OCI-LY7 (cell line): ENCODE data around the gene CHL1.

Experiments
- EZH2phosphoT487 ChIP-seq: fragments of 200-600 bp; sonication (generic); IDR thresholded peaks from 2 replicates; pipeline ENCODE4 v1.6.1; 2018; ENCODE audit warnings: low read depth, borderline replicate concordance, mild to moderate bottlenecking, mixed run types, antibody characterized with exemption, low read length, moderate library complexity, mixed read lengths
- TF ChIP-seq, protein P1 (sequence below): fragments of 200-600 bp; sonication (generic); conservative IDR thresholded peaks from 2 replicates; pipeline ENCODE4 v1.5.1; 2014; ENCODE audit warnings: mild to moderate bottlenecking, antibody characterized with exemption, low read length, moderate library complexity, mixed read lengths

DNA sequence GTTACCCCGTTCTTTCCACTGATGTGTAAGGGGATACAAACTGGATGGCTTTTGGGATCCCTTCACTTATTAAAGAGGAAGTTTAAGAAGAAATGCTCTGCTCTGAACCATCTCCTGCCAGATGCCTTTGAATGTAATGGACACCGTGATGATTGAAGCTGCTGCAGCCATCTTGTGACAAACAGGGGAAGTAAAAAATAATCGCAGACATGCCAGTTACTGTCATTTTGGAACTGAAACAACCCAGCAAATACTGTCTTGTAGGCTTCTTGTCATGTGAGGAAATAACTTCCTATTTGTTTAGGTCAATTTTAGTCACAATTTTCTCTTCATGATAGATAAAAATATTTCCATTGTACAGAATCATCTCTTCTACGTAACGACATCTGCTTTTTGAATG lies 224.0 kb downstream of the CHL1 start:
- TF ChIP-seq, protein P1, sequence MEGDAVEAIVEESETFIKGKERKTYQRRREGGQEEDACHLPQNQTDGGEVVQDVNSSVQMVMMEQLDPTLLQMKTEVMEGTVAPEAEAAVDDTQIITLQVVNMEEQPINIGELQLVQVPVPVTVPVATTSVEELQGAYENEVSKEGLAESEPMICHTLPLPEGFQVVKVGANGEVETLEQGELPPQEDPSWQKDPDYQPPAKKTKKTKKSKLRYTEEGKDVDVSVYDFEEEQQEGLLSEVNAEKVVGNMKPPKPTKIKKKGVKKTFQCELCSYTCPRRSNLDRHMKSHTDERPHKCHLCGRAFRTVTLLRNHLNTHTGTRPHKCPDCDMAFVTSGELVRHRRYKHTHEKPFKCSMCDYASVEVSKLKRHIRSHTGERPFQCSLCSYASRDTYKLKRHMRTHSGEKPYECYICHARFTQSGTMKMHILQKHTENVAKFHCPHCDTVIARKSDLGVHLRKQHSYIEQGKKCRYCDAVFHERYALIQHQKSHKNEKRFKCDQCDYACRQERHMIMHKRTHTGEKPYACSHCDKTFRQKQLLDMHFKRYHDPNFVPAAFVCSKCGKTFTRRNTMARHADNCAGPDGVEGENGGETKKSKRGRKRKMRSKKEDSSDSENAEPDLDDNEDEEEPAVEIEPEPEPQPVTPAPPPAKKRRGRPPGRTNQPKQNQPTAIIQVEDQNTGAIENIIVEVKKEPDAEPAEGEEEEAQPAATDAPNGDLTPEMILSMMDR, result no peak
- no peak for TF ChIP-seq EZH2phosphoT487
